SHP77 treated with DMSO at 0.1 percent for 48 hours (cell line): ENCODE measurements around the gene AAK1.
"Not testable (repeated sequence)": the region's sequence is repeated elsewhere in the genome, so short reads cannot be mapped to it uniquely, and the experiment has no call there.

Experiments used
- DNase-seq: peaks from one replicate; lab custom pipeline; 2025; lab: John Stamatoyannopoulos, UW

The AAK1 gene

DNA sequence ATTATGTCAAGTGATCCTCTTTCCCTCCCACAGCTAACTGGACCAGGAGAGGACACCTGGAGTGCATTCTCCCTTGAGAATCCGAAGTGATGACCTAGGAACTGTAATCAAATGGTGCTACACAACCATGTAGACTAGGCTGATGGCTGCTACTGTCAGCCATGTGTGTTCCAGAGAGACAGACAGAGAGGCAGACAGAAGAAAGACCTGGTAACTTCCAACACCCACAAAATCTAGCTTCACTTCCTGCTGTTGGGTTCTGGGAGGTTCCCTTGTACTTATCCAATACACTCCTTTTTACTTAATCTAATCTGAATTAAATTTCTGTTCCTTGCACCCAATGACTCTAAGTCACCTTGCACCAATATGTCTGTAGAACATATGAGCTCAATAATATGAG, 72.3 kb downstream of the AAK1 start:
- DNase-seq = no peak

DNA sequence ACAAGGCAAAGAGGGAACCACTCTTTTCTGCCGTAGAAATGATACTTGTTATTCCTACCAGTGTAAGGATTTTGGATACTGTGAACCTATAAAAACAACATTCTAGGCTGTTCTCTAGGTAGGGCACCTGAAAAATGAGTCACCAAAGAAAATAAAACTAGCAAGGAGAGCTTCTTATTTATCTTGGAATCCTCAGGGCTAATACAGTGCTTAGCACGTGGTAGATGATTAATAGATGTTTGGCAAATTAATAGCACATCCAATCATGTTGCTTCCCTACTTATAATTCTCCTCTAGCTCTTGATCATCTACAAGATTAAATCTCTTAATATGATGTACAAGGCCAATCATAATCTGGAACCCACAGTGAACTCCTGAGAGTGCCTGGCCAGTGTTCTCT, 73.1 kb downstream of the AAK1 start:
- DNase-seq = no peak

DNA sequence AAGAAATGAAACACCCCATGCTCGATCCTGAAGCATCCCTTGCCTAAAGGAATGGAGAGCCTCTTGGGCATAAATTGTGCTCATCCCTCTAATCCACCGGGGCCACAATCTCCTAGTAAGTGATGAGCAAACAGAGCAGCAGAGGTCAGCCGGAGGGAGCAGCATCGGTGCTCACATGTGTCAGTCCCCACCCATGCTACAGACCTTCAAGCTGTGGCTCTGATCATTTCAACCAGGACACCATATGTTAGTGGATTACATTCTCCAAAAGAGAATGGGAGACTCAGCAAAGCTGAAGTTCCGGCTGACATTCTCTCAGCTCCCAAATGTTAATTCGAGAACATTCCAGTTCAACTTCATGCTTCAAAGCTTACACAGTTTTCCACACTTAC, 75.6 kb downstream of the AAK1 start:
- DNase-seq = no peak

DNA sequence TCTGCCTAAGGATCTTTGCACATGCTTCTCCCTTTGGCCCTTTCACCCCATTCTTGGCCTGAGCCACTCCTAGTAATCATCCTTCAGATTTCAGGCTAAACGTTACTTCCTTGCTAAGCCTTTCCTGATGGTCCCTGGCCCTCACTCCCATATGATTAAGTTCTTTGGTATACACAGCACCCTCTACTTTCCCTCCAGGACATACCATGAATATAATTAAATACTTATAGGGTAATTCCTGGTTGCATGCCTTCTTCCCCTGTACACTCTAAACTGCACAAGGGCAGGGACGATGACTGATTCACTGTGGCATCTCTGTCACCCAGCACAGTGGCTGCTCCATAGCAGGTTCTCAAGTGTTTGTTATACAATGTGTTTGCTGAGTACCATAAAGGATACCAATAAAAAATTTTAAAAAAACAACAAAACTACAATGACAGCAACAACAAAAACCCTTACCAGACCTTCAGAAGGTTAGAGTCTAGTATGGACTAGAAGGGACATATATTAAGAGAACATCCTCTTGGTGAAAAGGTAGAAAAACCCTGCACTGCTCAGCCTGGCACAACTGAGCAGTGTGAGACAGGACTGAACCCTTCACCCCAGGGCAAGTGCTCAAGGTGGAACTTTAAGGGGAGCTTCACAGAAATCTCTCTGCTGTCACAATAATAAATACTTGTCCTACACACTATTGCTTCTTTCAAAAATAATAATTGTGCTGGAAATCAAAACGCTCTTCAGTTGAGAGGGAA, 76.2 kb downstream of the AAK1 start:
- DNase-seq = no peak

DNA sequence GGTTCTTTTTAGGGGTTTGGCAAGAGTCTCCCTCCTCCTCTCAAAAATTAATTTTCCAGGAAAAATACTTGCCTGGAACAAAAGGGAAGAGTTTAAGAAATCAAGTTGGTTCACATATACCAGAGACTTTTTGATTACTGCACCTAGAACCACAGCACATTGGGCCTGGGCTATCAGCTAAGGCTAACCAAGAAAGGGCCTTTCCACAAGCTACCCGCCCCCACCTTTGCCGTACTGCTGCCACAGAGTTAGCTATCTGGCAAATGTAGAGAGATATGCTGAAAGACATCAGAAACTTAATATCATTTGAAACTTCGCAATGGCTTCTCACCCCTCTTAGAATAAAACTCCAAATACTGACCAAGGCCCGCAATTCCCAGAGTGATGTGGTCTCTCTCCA, 76.9 kb downstream of the AAK1 start:
- no peak for DNase-seq

DNA sequence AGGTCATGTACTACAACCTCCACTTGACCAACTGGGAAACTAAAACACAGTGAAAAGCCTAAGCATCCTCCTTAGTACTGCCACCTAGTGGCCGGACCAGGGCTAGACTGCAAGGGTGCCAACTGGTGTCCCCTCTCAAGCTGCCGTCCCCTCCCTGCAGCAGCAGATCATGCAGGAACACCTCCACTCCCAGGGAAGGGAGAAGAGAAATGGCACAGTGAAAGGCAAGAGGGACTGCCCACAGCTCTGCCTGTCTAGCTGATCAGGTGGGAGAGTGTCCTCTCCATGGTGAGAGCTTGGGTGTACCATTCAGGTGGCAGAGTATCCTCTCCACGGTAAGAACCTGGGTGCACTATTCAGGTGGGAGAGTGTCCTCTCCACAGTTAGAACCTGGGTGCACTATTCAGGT, 78.1 kb downstream of the AAK1 start:
- DNase-seq = peak; percentile 6

DNA sequence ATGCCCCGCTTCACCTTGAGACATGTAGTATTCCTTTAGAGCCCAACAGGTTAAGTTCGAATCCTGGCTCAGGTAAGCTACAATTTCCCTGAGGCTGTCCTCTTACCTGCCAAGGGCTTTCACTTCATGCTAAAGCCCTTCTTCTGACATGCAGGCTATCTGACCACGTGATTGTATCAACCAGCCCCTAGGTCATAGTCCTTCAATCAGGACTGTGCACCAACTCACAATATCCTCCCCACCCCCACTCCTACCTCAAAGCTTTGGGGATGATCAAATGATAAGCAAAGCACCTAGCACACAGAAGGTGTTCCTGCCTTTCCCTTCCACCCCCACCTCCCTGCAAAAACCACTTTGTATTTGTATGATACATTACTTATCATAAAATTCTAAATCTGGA, 78.9 kb downstream of the AAK1 start:
- DNase-seq = no peak

DNA sequence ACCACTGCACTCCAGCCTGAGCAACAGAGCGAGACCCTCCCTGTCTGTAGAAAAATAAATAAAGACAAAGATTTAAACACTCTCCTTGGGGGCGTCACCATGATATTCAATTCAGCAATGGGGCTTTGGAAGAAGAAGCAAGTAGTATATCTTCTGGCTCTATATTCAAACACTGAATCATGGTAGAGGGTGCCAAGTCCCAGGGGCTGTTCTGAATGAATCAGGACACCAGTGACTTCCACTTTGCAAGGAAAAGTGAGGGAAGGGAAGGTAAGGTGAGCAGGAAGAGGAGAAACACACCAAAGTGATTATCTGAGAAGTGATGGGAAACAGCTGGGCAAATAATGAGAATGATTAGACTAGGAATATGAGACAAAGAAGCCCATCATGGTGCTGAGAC, 80.5 kb downstream of the AAK1 start:
- no peak for DNase-seq

DNA sequence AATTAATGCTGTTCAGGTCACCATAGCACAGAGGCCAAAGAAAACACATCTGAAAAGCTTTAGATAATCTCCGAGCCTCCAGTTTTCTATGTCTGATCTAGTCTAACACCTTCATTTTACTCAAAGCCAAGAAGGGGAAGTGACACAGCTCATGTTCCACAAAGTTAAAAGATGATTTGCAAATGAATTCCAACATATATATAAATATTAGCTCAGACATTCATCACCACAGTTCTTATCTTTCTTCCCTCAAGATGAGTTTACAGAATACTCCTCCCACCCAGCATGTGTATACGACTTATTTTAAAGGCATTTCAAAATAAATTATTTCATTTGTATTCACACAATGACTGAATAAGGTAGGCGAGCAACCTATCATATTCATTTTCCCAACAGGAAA, 82.4 kb downstream of the AAK1 start:
- no peak for DNase-seq

DNA sequence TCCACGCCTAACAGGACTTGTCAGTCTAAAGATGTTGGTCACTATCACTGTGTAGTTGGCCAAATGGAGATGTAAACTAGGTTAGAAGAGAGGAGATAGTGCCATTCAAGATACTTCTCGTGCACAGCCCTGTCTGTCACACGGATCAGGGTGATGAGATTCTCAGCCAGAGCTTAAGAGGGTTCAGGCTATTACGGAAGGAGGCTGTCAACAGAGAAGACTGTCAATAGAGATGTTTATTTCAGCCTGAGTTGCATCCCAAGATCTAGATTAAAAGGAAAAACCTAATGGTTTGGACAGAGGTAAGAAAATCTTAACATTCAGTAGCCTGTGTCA, 83.4 kb downstream of the AAK1 start:
- no peak for DNase-seq

DNA sequence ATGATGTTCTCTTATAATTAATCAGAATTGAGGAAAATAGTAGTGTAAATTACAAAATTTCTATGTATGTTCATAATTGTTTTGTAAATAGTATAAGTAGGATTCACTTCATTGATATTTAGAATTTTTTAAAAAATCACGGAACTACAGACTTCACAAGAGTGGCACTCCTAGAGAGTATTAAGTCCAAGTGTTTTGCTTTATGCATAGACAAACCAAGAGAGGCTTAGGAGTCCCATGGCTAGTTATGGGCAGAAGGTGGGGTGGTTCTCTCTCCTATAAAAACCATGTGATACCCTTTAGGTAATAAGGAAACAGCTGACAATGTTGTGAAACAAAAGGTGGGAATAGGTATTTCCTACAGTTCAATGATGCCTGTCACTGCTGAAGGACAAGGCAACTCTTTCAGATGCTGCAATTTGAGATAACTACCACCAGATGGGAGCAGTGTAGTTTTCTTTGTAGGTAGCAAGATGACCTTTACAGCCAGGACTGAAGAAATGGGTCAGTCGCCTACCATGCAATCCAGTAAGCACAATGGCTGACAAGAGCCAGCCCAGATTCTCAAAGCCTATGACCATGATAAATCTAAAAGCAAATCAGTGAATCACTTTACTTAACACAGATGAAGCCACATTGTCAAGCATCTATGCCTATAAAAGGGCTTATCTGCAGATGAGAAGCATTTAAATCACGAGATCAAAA, 83.9 kb downstream of the AAK1 start:
- peak; percentile 20 for DNase-seq

DNA sequence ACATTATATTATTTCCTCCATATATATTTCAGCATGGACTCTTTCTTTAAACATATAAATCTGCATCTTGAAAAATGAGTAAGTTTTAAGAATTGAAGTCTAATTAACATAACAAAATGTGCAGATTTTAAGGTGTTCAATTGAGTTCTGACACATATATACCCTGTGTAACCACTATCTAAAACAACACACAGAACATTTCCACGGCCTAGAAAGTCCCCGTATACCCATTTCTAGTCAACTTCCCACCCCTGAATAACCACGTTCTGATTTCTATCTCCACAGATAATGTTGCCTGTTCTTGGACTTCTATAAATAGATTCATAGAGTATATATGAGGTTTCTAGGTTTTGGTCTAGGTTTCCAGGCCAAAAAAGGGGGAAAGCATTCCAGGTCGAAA, 87.5 kb downstream of the AAK1 start:
- DNase-seq = no peak

DNA sequence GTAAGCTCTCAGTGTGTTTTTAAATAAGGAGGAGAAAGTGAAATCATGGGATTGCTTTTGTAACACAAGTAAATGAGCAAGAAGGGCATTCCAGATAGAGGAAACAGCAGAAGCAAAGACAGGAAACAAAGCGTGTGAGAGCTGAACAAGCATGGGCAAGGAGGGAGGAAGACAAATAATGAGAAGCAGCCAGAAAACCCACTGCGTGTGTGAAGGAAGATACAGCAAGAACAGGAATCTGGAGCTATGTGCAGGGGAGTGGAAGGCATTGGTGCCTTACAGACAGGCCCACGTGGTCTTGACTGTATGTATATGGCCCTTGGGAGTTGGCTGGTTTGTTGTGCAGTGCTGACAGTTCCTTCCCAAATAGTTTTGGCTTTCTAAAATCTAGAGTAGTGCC, 88.6 kb downstream of the AAK1 start:
- no peak for DNase-seq

DNA sequence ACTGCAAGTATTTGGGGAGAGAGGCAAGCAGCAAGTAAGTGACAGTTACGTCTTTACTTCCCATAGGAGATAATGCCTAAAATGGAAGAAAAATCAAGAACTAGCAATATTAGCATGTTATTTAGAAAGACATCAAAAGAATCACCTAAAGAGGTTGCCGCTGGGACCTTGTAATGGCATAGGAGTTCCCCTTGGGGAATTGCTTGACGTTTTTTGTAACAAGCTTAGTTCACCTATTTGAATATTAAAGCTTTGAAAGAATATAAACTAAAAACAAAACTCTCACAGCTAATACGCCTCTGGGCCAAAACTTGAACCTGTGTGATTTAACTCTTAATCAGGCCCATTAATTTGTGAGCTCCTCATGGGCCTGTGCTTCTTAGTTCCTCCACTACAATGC, 89.0 kb downstream of the AAK1 start:
- DNase-seq = no peak

DNA sequence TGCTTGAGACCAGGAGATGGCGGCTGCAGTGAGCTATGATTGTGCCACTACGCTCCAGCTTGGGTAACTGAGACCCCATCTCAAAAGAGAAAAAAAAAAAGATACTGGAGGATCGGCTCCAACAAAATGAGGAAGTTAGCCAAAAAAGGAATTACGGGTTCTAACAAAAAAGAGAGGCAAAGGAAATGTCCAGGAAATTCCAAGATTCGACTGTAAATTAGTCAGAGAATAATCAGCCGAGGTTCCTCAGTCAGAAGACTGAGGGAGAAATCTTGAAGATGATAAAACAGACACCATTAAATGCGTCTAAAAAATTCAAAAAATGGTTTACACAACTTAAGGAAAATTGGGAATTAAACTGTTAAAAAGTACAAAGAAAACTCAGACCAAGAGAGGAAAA, 89.5 kb downstream of the AAK1 start:
- no peak for DNase-seq

DNA sequence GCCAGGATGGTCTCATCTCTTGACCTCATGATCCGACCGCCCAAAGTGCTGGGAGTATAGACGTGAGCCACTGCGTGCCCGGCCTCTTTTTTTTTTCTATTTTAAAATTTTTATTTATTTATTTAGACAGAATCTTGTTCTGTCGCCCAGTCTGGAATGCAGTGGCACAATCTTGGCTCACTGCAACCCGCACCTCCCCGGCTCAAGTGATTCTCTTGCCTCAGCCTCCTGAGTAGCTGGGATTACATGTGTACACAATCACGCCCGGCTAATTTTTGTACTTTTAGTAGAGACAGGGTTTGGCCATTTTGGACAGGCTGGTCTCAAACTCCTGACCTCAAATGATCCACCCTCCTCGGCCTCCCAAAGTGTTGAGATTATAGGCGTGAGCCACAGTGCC, 93.0 kb downstream of the AAK1 start:
- not testable (repeated sequence) for DNase-seq

DNA sequence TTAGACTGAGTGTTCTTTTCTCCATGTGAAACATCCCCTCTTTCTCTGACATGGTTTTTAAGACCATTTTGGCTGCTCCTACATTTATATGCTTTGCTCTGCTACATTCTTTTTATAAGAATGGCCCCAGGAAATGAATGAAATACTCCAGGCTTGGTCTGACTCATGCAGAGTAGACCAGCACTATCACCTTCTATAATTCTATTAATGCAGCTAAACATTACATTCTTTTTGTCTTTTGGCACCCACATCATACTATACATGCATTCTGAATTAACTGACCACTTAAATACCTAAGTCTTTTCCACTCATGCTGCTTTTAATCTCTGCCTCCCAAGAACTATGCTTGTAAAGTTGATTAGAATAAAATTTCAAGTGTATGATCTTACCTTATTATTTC, 94.1 kb downstream of the AAK1 start:
- no peak for DNase-seq

DNA sequence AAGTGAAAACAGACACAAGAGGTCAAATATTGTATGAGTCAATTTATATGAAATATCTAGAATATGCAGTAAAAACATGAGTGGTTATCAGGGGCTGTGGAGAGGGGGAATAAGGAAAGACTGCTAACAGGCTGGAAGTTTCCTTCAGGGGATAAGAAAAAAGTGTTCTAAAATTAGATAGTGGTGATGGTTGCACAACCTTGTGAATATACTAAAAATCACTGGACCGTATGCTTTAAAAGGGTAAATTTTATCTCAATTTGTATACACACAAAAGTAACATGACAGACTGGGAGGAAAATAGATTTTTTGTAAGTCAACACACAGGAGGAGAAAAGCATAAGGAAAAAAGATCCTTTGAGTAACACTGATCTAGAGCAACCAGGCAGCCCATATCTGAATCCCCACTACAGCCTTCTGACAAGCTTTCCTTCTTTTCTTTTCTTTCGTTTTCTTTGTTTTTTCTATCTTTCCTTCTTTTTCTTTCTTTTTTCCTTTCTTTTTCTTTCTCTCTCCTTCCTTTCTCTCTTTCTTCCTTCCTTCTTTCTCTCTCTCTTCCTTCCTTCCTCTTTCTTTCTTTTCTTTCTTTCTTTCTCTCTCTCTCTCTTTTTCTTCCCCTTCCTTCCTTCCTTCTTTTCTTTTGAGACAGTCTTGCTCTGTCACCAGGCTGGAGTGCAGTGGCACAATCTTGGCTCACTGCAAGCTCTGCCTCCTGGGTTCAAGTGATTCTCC, 95.4 kb downstream of the AAK1 start:
- DNase-seq = no peak

DNA sequence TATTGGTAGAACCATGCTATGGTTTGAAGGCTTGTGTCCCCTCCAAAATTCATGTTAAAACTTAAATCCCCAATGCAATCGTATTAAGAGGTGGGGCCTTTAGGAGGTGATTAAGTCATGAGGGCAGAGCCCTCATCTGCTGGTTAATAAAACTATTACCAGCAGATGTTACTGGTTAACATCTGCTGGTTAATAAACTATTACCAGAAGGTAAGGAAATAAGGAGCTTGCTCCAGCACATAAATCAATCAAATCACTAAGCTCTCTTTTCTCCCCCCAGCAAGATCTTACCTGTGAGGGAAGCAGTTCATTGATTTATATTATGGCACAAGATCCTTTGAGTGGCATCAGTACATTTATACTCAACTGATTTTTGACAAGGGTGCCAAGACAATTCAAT, 96.9 kb downstream of the AAK1 start:
- no peak for DNase-seq

DNA sequence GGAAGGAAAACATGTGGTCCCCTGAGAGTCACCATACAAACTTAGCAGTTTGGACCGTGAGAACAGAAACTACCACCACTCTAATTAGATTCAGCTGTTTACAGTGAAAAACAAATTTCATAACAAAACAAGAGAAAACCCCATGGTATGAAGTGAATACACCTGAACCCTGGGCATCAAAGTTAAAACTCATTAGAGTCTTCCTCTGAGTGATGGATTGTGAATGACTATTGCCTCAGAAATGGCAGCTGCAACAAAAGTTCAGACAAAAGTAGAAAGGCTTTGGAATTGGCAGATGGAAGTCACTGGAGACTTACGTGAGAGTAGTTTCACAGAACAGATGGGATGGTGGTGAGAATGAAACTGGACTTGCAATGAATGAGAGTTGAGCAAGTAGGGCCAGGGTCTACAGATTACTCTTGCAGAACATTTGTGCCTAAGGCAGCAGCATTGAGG, 98.0 kb downstream of the AAK1 start:
- no peak for DNase-seq

DNA sequence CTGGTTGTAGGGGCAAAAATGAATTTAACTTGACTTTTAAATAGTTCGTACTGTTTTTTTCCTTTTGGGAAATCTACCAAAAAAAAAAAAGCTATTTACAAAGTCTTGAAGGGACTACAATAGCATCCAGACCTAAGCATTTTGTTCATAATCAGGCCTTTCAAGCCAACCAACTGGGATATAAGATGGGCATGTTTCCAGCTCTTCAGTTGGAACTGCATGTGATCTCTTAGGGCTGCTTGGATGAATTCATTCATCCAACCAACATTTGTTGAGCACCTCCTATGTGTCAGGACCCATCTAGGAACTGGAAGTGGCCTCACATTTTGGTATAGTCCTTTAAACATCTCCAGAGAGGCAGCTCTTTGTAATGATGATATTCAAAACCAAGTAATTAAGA, 98.6 kb downstream of the AAK1 start:
- no peak for DNase-seq

DNA sequence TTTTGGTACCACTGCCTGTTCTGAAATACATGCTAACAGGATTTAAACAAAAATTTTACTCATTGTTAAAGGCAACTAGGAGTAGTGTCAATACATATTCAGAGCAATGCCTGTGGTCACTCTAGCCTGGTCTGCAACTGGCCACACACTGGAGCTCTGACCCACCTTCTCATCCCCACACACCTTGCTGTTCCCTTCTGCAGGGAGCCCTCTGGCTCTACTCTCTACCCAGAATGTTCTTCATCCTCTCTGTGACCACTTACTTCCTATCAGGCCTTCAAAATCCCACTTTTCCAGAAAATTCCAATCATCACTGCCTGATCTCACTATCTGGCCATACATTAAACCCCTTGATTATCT, 104.0 kb downstream of the AAK1 start:
- DNase-seq = no peak

DNA sequence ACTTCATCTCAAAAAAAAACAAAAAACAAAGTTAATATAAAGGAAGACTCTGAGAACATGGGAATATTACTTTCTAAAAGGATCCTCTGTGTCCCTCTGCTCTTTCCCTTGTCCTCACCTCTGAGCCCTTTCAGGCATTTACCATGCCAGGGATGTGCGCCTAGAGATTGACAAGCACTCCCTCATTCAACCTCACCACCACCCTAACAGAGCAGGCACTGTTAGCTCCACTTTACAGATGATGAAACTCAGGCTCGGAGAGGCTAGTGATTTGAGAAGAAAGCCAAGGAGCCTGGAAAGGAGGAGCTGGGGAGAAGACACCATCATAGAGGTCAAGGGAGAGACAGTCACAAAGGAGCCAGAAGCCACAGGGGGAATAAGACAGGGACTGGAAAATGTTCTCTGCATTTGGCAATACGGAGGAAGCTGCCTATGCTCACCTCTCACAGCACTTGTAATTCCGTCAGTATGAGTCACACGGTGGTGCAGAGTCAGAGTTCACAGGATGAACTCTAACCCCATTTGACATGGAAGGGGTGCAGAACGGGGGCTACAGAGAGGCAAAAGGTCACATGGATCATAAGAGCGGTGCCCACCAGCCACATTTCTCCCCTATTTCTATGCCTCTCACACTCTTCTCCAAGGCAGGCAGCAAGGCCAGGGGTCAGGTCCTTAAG, 104.5 kb downstream of the AAK1 start:
- DNase-seq = no peak
